Hepatocyte (in vitro differentiated cells): ENCODE measurements around the gene KRT6B. TPM values are rescaled to one million over a fixed set of nuclear protein-coding genes. Genes with fewer than 3 reads are reported as not detected.

Experiments used
- DNase-seq: peaks from one replicate; pipeline ENCODE4 v3.0.0-alpha.2; 2016; ENCODE audit warnings: low spot score
- H2AFZ ChIP-seq: fragments of 200-600 bp; sonication (generic); 2 replicates; pipeline ENCODE4 v1.6.0; 2016; ENCODE audit warnings: antibody characterized with exemption, mild to moderate bottlenecking
- H3K27ac ChIP-seq: fragments of 200-600 bp; sonication (generic); 2 replicates; pipeline ENCODE4 v1.5.1; 2016; ENCODE audit warnings: mild to moderate bottlenecking
- H3K27me3 ChIP-seq: fragments of 200-600 bp; sonication (generic); 2 replicates; pipeline ENCODE4 v1.6.1; 2016
- H3K36me3 ChIP-seq: fragments of 200-600 bp; sonication (generic); replicated peaks from 2 replicates; pipeline ENCODE4 v1.5.1; 2016; ENCODE audit warnings: low read depth; ENCODE audit not compliant: insufficient read depth
- H3K4me1 ChIP-seq: fragments of 200-600 bp; sonication (generic); 2 replicates; pipeline ENCODE4 v1.5.1; 2016; ENCODE audit warnings: mild to moderate bottlenecking, moderate library complexity; ENCODE audit not compliant: insufficient read depth
- H3K4me2 ChIP-seq: fragments of 200-600 bp; sonication (generic); 2 replicates; pipeline ENCODE4 v1.6.0; 2016
- H3K4me3 ChIP-seq: fragments of 200-600 bp; sonication (generic); 2 replicates; pipeline ENCODE4 v1.5.1; 2016; ENCODE audit warnings: mild to moderate bottlenecking
- H3K79me2 ChIP-seq: fragments of 200-600 bp; sonication (generic); 2 replicates; pipeline ENCODE4 v1.6.0; 2017; ENCODE audit warnings: mild to moderate bottlenecking
- H3K9me2 ChIP-seq: fragments of 200-600 bp; sonication (generic); replicated peaks from 2 replicates; pipeline ENCODE4 v1.6.0; 2017; ENCODE audit warnings: mild to moderate bottlenecking; ENCODE audit not compliant: insufficient read depth
- H3K9me3 ChIP-seq: fragments of 200-600 bp; sonication (generic); 2 replicates; pipeline ENCODE4 v1.5.1; 2016; ENCODE audit warnings: low read depth, mild to moderate bottlenecking
- H4K20me1 ChIP-seq: fragments of 200-600 bp; sonication (generic); 2 replicates; pipeline ENCODE4 v1.6.0; 2016; ENCODE audit warnings: mild to moderate bottlenecking; ENCODE audit not compliant: insufficient read depth, poor library complexity, severe bottlenecking
- EZH2 ChIP-seq: fragments of 200-600 bp; sonication (generic); IDR thresholded peaks from 2 replicates; pipeline ENCODE4 v1.6.1; 2016; ENCODE audit warnings: antibody characterized with exemption, mild to moderate bottlenecking, borderline replicate concordance
- EZH2phosphoT487 ChIP-seq: fragments of 200-600 bp; sonication (generic); IDR thresholded peaks from one replicate; pipeline ENCODE4 v1.6.1; 2018; ENCODE audit warnings: antibody characterized with exemption, mild to moderate bottlenecking, low read depth, moderate library complexity; ENCODE audit not compliant: unreplicated experiment, severe bottlenecking
- WGBS: methylation state at CpG from one replicate; pipeline ENCODE4 v1.1.6; 2016; ENCODE audit warnings: low lambda C conversion rate; ENCODE audit errors: missing lambda C conversion rate; 5-methylcytosine and 5-hydroxymethylcytosine counted together
- polyA plus RNA-seq: library from polyadenylated mRNA; unstranded; fragments of >200 nt; fragmentation: Nextera tagmentation; extraction: Ambion mirVana; gene quantifications from 2 replicates; pipeline ENCODE4 v1.2.1, GENCODE V29; 2016
- total RNA-seq: library from RNA; depleted of rRNA; stranded (reverse); fragments of >200 nt; gene quantifications from 2 replicates; pipeline ENCODE4 v1.2.3, GENCODE V29; 2014
- TF ChIP-seq, protein P1 (sequence below): fragments of 200-600 bp; sonication (generic); IDR thresholded peaks from 2 replicates; pipeline ENCODE4 v1.5.1; 2016; ENCODE audit warnings: antibody characterized with exemption, mild to moderate bottlenecking; ENCODE audit not compliant: poor library complexity

The KRT6B gene
- total and polyA plus RNA-seq, 2 experiments from 2014 or later, result 0.42 TPM; not detected in 1

DNA sequence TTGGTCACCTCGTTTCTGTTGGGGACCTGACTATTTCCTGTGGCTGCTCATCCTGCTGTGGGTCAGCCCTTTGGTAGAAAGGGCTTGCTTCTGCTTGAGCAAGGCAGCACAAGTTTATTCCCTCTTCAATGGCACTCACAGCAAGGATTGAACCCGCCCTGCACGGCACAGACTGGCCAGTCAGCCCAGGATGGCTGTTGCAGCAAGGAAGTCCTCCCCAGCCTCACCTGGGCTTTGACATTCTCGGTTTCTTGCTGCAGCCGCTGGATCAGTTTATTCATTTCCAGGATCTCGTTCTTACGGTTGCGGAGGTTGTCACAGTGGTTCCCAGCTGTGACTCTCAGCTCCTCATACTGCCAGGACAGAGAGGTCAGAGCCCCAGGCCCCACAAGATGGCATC is 55.3 kb downstream of the KRT6B start:
- Histone ChIP-seq H2AFZ (no peak overlapping the region), H3K9me2 (no peaks in the 10 kb centered on the region), H3K4me1 (peaks cover 3% of the 10 kb centered on the region), H3K27me3 (no peaks in the 10 kb centered on the region), H3K4me3 (no peak overlapping the region), H3K27ac (no peak overlapping the region), H3K36me3 (no peaks in the 10 kb centered on the region), H3K79me2 (no peaks in the 10 kb centered on the region), H3K9me3 (no peaks in the 10 kb centered on the region), H3K4me2 (no peak overlapping the region), H4K20me1 (no peaks in the 10 kb centered on the region)
- WGBS, result 92% methylated on average over 8 of the region's 8 CpGs
- TF ChIP-seq EZH2, result no peak
- TF ChIP-seq, protein P1, sequence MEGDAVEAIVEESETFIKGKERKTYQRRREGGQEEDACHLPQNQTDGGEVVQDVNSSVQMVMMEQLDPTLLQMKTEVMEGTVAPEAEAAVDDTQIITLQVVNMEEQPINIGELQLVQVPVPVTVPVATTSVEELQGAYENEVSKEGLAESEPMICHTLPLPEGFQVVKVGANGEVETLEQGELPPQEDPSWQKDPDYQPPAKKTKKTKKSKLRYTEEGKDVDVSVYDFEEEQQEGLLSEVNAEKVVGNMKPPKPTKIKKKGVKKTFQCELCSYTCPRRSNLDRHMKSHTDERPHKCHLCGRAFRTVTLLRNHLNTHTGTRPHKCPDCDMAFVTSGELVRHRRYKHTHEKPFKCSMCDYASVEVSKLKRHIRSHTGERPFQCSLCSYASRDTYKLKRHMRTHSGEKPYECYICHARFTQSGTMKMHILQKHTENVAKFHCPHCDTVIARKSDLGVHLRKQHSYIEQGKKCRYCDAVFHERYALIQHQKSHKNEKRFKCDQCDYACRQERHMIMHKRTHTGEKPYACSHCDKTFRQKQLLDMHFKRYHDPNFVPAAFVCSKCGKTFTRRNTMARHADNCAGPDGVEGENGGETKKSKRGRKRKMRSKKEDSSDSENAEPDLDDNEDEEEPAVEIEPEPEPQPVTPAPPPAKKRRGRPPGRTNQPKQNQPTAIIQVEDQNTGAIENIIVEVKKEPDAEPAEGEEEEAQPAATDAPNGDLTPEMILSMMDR, result no peak
- no peak for TF ChIP-seq EZH2phosphoT487
- DNase-seq, result no peak

Other genes with a start within 250 kb of the KRT6B start
- gene KRT7, start 218.9 kb downstream of the KRT6B start, total RNA-seq, result 12.6 and 27.1 TPM in 2 replicates
- gene KRT7, start 218.9 kb downstream of the KRT6B start, polyA plus RNA-seq, result 33.3 and 80.2 TPM in 2 replicates
- gene KRT86, start 177.5 kb downstream of the KRT6B start, total RNA-seq, result not detected in 2 replicates
- gene KRT86, start 177.5 kb downstream of the KRT6B start, polyA plus RNA-seq, result 0.40 TPM in 1 of 2 replicates, not detected in the other
- gene KRT81, start 160.6 kb downstream of the KRT6B start, total RNA-seq, result not detected in 2 replicates
- gene KRT81, start 160.6 kb downstream of the KRT6B start, polyA plus RNA-seq, result not detected in 2 replicates
- gene KRT83, start 130.7 kb downstream of the KRT6B start, total RNA-seq, result not detected in 2 replicates
- not detected in 2 replicates for gene KRT83, start 130.7 kb downstream of the KRT6B start, polyA plus RNA-seq
- not detected in 2 replicates for gene KRT85, start 84.7 kb downstream of the KRT6B start, total RNA-seq
- not detected in 2 replicates for gene KRT85, start 84.7 kb downstream of the KRT6B start, polyA plus RNA-seq
- not detected in 2 replicates for gene KRT84, start 66.5 kb downstream of the KRT6B start, total RNA-seq
- gene KRT84, start 66.5 kb downstream of the KRT6B start, polyA plus RNA-seq, result not detected in 2 replicates
- gene KRT82, start 45.8 kb downstream of the KRT6B start, total RNA-seq, result not detected in 2 replicates
- gene KRT82, start 45.8 kb downstream of the KRT6B start, polyA plus RNA-seq, result not detected in 2 replicates
- gene KRT75, start 17.8 kb downstream of the KRT6B start, total RNA-seq, result not detected in 2 replicates
- gene KRT75, start 17.8 kb downstream of the KRT6B start, polyA plus RNA-seq, result not detected in 2 replicates
- 0.07 and 0.32 TPM in 2 replicates for gene KRT6C, start 21.7 kb upstream of the KRT6B start, total RNA-seq
- gene KRT6C, start 21.7 kb upstream of the KRT6B start, polyA plus RNA-seq, result 0.18 and 1.3 TPM in 2 replicates
- 5.5 and 6.8 TPM in 2 replicates for gene KRT6A, start 41.1 kb upstream of the KRT6B start, total RNA-seq
- gene KRT6A, start 41.1 kb upstream of the KRT6B start, polyA plus RNA-seq, result 0.54 and 2.3 TPM in 2 replicates
- 13.0 and 15.8 TPM in 2 replicates for gene KRT5, start 68.2 kb upstream of the KRT6B start, total RNA-seq
- gene KRT5, start 68.2 kb upstream of the KRT6B start, polyA plus RNA-seq, result 7.4 and 11.3 TPM in 2 replicates
- gene KRT71, start 101.0 kb upstream of the KRT6B start, total RNA-seq, result not detected in 2 replicates
- gene KRT71, start 101.0 kb upstream of the KRT6B start, polyA plus RNA-seq, result not detected in 2 replicates
- not detected in 2 replicates for gene KRT74, start 121.7 kb upstream of the KRT6B start, total RNA-seq
- not detected in 2 replicates for gene KRT74, start 121.7 kb upstream of the KRT6B start, polyA plus RNA-seq
- not detected in 2 replicates for gene KRT72, start 149.3 kb upstream of the KRT6B start, total RNA-seq
- gene KRT72, start 149.3 kb upstream of the KRT6B start, polyA plus RNA-seq, result not detected in 2 replicates
- gene KRT73, start 166.4 kb upstream of the KRT6B start, total RNA-seq, result not detected in 2 replicates
- gene KRT73, start 166.4 kb upstream of the KRT6B start, polyA plus RNA-seq, result not detected in 2 replicates
- not detected in 2 replicates for gene KRT2, start 200.1 kb upstream of the KRT6B start, total RNA-seq
- gene KRT2, start 200.1 kb upstream of the KRT6B start, polyA plus RNA-seq, result not detected in 2 replicates
- 0.13 TPM in 1 of 2 replicates, not detected in the other for gene KRT1, start 228.3 kb upstream of the KRT6B start, total RNA-seq
- gene KRT1, start 228.3 kb upstream of the KRT6B start, polyA plus RNA-seq, result not detected in 2 replicates